HG03521 (cell line): ENCODE measurements around the gene MCTP1.

Experiments used
- ATAC-seq: cut with Tn5 transposase; IDR thresholded peaks from one replicate; pipeline ENCODE4 v1.9.1; 2021; ENCODE audit warnings: mild to moderate bottlenecking, moderate library complexity; ENCODE audit not compliant: unreplicated experiment

The MCTP1 gene

GRCh38 chr5:94682814-94683520, 601.9 kb downstream of the MCTP1 start:
- no peak for ATAC-seq

- ATAC-seq: no peak
These were observed 608.8 kb downstream of the MCTP1 start for GRCh38 chr5:94675965-94676618.

- no peak for ATAC-seq
These were observed 610.2 kb downstream of the MCTP1 start for GRCh38 chr5:94674490-94675382.

DNA sequence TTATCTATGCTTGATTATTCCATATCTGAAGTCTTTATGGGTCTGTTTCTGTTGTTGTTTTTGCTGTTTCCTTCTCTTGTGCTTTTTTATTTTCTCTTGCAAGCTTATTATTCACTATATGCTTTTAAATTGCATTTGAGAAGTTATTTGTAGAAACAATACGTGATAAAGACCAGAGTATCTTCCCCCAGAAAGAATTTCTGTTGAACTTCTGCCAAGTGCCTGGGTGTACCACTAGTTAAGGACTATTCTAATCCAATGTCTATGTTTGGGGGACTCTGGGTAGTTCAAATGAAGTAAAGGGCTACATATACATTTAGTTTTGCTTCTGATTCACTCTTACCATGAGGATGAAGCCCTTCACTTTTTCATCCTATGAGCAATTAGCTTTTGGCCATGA, 612.1 kb downstream of the MCTP1 start:
- ATAC-seq: no peak

GRCh38 chr5:94670726-94671125, 614.2 kb downstream of the MCTP1 start:
- ATAC-seq: no peak

DNA sequence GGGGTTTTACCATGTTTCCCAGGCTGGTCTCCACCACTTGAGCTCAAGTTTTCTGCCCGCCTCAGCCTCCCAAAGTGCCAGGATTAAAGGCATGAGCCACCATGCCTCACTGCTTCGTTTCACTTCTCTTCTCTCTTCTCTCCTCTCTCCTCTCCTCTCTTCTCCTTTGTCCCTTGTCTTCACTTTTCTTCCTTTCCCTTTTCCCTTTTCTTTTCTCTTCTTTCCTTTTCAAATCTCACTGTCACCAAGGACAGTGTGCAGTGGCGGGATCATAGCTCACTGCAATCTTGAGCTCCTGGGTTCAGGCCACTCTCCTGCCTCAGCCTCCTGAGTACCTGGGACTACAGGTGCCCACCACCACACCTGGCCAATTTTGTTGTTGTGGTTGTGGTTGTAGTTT, 617.0 kb downstream of the MCTP1 start:
- no peak for ATAC-seq

DNA sequence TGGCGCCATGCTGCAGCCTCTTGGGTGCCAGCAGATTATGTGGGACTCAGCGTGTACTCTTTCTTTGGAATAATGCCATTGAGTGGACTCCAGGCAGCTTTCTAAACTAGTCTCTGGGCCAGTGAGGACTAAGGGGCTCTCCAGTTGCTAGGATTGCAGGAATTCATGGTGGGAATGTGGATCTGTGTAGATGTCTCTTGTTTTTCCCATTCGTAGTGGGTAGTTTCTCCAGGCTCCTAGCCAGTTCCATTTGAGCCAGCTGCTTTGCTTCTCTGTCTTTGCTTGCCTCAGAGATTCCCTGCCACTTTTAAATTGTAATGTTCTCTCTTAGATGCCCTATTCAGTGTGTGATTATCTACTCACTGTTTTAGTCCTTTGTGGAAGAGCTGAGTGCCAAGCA, 623.8 kb downstream of the MCTP1 start:
- no peak for ATAC-seq

GRCh38 chr5:94660506-94660905, 624.4 kb downstream of the MCTP1 start:
- no peak for ATAC-seq

- no peak for ATAC-seq
These were observed 626.6 kb downstream of the MCTP1 start for GRCh38 chr5:94658272-94658671.
